HEK293T (cell line): ENCODE measurements around the gene OR4C11.

Source experiments
- CTCF ChIA-PET: fragments of 350-600 bp; formaldehyde crosslinking; extraction: SDS; loops from one replicate; lab custom pipeline; 2021; ENCODE audit warnings: antibody characterized with exemption, inconsistent platforms; lab: Yijun Ruan, JAX
- POLR2A ChIA-PET: fragments of 350-600 bp; formaldehyde crosslinking; extraction: SDS; loops from one replicate; lab custom pipeline; 2020; ENCODE audit warnings: antibody characterized with exemption, inconsistent platforms; lab: Yijun Ruan, JAX
- DNase-seq: peaks from one replicate; pipeline ENCODE4 v3.0.0; 2012; ENCODE audit warnings: mixed read lengths; ENCODE audit errors: extremely low spot score
- ARNT ChIP-seq: fragments of 450-650 bp; IDR thresholded peaks from 2 replicates; pipeline ENCODE4 v1.6.1; 2017; ENCODE audit warnings: mild to moderate bottlenecking
- BHLHE40 ChIP-seq: fragments of 450-650 bp; IDR thresholded peaks from 2 replicates; pipeline ENCODE4 v1.6.1; 2016; ENCODE audit warnings: mild to moderate bottlenecking, moderate library complexity, borderline replicate concordance
- CTBP1 ChIP-seq: fragments of 450-650 bp; IDR thresholded peaks from 2 replicates; pipeline ENCODE4 v1.6.1; 2016; ENCODE audit warnings: borderline replicate concordance
- ELF4 ChIP-seq: fragments of 450-650 bp; IDR thresholded peaks from 2 replicates; pipeline ENCODE4 v1.6.1; 2017; ENCODE audit warnings: antibody characterized with exemption
- FOXA1 ChIP-seq: fragments of 450-650 bp; IDR thresholded peaks from 2 replicates; pipeline ENCODE4 v1.6.1; 2016; ENCODE audit warnings: mild to moderate bottlenecking
- FOXK2 ChIP-seq: fragments of 450-650 bp; IDR thresholded peaks from 2 replicates; pipeline ENCODE4 v1.6.1; 2016; ENCODE audit warnings: mild to moderate bottlenecking
- FOXM1 ChIP-seq: fragments of 450-650 bp; IDR thresholded peaks from 2 replicates; pipeline ENCODE4 v1.6.1; 2017; ENCODE audit warnings: mild to moderate bottlenecking, borderline replicate concordance
- HDGF ChIP-seq: fragments of 450-650 bp; IDR thresholded peaks from 2 replicates; pipeline ENCODE4 v1.6.1; 2017; ENCODE audit warnings: antibody characterized with exemption, borderline replicate concordance
- L3MBTL2 ChIP-seq: fragments of 450-650 bp; conservative IDR thresholded peaks from 2 replicates; pipeline ENCODE4 v1.6.1; 2016; ENCODE audit warnings: mild to moderate bottlenecking
- LEF1 ChIP-seq: fragments of 450-650 bp; IDR thresholded peaks from 2 replicates; pipeline ENCODE4 v1.6.1; 2017; ENCODE audit warnings: mild to moderate bottlenecking, borderline replicate concordance
- NFRKB ChIP-seq: fragments of 450-650 bp; IDR thresholded peaks from 2 replicates; pipeline ENCODE4 v1.6.1; 2016; ENCODE audit warnings: mild to moderate bottlenecking, moderate library complexity
- PKNOX1 ChIP-seq: fragments of 450-650 bp; IDR thresholded peaks from 2 replicates; pipeline ENCODE4 v1.6.1; 2016
- SP1 ChIP-seq: fragments of 450-650 bp; IDR thresholded peaks from 2 replicates; pipeline ENCODE4 v1.6.1; 2017
- SUZ12 ChIP-seq: fragments of 450-650 bp; IDR thresholded peaks from 2 replicates; pipeline ENCODE4 v1.6.1; 2016; ENCODE audit warnings: mild to moderate bottlenecking
- TARDBP ChIP-seq: fragments of 450-650 bp; IDR thresholded peaks from 2 replicates; pipeline ENCODE4 v1.6.1; 2016
- ZNF384 ChIP-seq: fragments of 450-650 bp; IDR thresholded peaks from 2 replicates; pipeline ENCODE4 v1.6.1; 2016

The OR4C11 gene

GRCh38 chr11:55572548-55572947 is 34.9 kb downstream of the OR4C11 start:
- TF ChIP-seq PKNOX1 (no peak), LEF1 (no peak), ARNT (no peak), FOXM1 (no peak), HDGF (no peak), ZNF384 (no peak), CTBP1 (no peak), SP1 (no peak), SUZ12 (no peak), NFRKB (no peak), BHLHE40 (no peak), FOXA1 (no peak), L3MBTL2 (no peak), FOXK2 (no peak), TARDBP (no peak), ELF4 (no peak)
- ChIA-PET POLR2A (no interaction called here), CTCF (no interaction called here)
- no peak for DNase-seq

- no peak for DNase-seq
- CTCF ChIA-PET: no interaction called here
- POLR2A ChIA-PET: no interaction called here
- TF ChIP-seq ZNF384 (no peak), ELF4 (no peak), BHLHE40 (no peak), SP1 (no peak), FOXA1 (no peak), PKNOX1 (no peak), NFRKB (no peak), FOXM1 (no peak), HDGF (no peak), LEF1 (no peak), SUZ12 (no peak), FOXK2 (no peak), CTBP1 (no peak), L3MBTL2 (no peak)
These were observed 35.6 kb downstream of the OR4C11 start, which contains the start of gene OR4C16 for GRCh38 chr11:55571828-55572227. TSS of gene OR4C16 (plus strand) at chr11:55572128. CDS start at chr11:55572128, 0 bp downstream.

- TF ChIP-seq L3MBTL2 (no peak), ARNT (no peak), LEF1 (no peak), BHLHE40 (no peak), PKNOX1 (no peak), FOXK2 (no peak), SUZ12 (no peak), FOXA1 (no peak)
- ChIA-PET POLR2A (no interaction called here), CTCF (no interaction called here)
- no peak for DNase-seq
These were observed 53.3 kb downstream of the OR4C11 start, which contains the start of gene OR4C15 for GRCh38 chr11:55554169-55554568. TSS of gene OR4C15 (plus strand) at chr11:55554469. CDS start at chr11:55554469, 0 bp downstream.
